GM18511 (cell line): Measurements from ENCODE around the gene TSPYL2.

Experiments
- ATAC-seq: cut with Tn5 transposase; IDR thresholded peaks from one replicate; pipeline ENCODE4 v1.9.1; 2021; ENCODE audit warnings: mild to moderate bottlenecking, moderate library complexity; ENCODE audit not compliant: unreplicated experiment

TSPYL2 gene

GRCh38 chrX:53116101-53116500 is 33.9 kb downstream of the TSPYL2 start:
- no peak for ATAC-seq

- ATAC-seq: no peak
These were observed 39.8 kb downstream of the TSPYL2 start for GRCh38 chrX:53122013-53122412.

- ATAC-seq: no peak
These were observed 43.3 kb downstream of the TSPYL2 start for GRCh38 chrX:53125506-53125905.

DNA sequence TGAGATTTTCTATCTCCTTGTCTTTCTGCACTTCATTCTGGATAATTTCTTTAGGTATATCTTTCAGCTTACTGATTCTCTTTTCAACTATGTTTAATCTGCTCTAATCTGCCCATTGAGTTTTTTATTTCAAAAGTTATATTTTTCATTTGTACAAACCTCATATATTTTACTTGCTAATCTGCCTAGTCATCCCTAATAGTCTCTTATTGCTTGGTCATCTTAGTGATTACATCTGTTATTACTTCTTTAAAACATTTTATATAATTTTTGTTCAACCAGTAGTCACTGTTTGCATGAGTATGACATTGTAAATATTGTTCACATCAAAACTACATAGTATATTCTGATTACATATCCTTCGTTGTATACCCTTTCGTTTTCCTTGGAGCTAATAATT is 44.2 kb downstream of the TSPYL2 start:
- ATAC-seq: no peak

DNA sequence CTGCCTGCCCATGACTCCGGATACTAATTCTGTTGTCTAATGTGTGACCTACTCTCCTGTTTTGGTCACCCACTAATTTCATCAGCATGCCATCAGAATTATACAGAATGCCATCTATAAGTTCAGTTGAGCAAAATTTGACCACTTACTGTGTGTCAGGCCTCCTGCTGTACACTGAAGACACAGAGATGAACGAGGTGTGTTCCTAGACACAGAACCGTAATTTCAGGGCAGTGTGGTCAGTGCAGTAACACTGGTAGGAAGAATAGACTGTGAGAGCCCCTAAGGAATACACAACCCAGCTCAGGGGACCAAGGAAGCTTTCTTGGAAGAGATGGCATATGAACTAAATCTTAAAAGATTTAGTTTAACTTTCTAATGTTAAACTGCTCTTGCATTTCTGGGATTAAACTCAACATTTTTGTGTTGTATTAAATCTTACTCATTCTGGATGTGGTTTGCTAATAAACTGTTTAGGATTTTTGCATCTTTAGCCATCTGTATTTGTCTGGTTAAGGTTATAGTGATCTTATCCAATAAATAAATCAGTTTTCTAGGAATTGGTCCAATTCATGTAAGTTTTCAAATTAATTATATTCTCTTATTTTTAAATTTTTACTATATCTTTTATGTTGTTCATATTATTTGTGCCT is 46.1 kb downstream of the TSPYL2 start:
- ATAC-seq: no peak

DNA sequence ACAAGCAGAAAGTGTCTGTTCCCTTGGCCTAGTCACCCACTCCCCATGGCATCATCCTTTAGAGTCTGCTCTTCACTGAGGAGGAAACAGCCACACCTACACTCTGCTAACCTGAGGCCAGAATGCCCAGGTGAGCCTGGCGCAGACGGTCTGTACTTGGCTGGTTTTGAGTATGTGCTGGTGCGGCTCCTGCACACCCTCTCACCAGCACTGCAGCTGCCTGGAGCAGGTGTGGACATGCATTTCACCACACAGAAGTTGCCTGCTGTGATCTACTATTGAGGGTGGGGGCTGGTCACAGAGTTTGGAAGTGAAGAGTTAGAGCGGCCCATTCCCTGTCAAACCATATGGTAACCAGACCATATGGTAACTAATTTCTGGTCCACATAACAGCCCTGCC is 51.2 kb downstream of the TSPYL2 start:
- ATAC-seq: no peak

- ATAC-seq: no peak
These were observed 53.4 kb downstream of the TSPYL2 start for GRCh38 chrX:53135581-53135980.
